GM12891 (cell line): ENCODE results near the gene CHCHD10.

Experiments used
- POLR2AphosphoS5 ChIP-seq: IDR thresholded peaks from 2 replicates; pipeline ENCODE4 v1.6.1; 2011; ENCODE audit warnings: low read depth, low read length, control low read depth
- TAF1 ChIP-seq: IDR thresholded peaks from 2 replicates; pipeline ENCODE4 v1.6.1; 2011; ENCODE audit warnings: low read depth, low read length, control low read depth

GRCh38 chr22:23754220-23754919 is 13.4 kb downstream of the CHCHD10 start, which contains the start of gene VPREB3:
- TF ChIP-seq TAF1: no peak
- TF ChIP-seq POLR2AphosphoS5: no peak
